Mucosa of descending colon (tissue), 3 donors: ENCODE data around the gene S100A16. TPM values are rescaled to one million over a fixed set of nuclear protein-coding genes. Genes with fewer than 3 reads are reported as not detected.

Experiments used
- ATAC-seq: fragments of 200-7000 bp; cut with Tn5 transposase; one replicate; pipeline ENCODE4 v1.9.1; 2020; ENCODE audit warnings: mild to moderate bottlenecking, moderate library complexity
- DNase-seq, 3 donors: peaks; one replicate each; pipeline ENCODE4 v3.0.0-alpha.2; 2020
- H3K36me3 ChIP-seq: fragments of 200-600 bp; one replicate; pipeline ENCODE4 v1.8.0; 2021; ENCODE audit warnings: low read depth, mild to moderate bottlenecking
- H3K4me1 ChIP-seq: fragments of 200-600 bp; one replicate; pipeline ENCODE4 v1.8.0; 2021; ENCODE audit warnings: low read depth, mild to moderate bottlenecking
- H3K4me3 ChIP-seq: fragments of 200-600 bp; one replicate; pipeline ENCODE4 v1.8.0; 2021; ENCODE audit warnings: mild to moderate bottlenecking
- H3K9me3 ChIP-seq: fragments of 200-600 bp; one replicate; pipeline ENCODE4 v1.8.0; 2021; ENCODE audit warnings: mild to moderate bottlenecking
- intact Hi-C, 2 donors: fragments of 100-400 bp; cut with DNase I in 1 of 2; cut with micrococcal nuclease in 1 of 2; formaldehyde crosslinking; loops; one replicate each; pipeline versions ENCODE4 v1.11.0 to v1.11.1; 2022; cut with DNase I, micrococcal nuclease
- total RNA-seq, 3 donors: library from RNA; stranded (reverse); fragmentation: NEBNext Ultra II Directional in 2 of 3; extraction: Animal tissue kit (Norgen Biotek cat#: 25700) in 2 of 3; gene quantifications; one replicate each; pipeline versions ENCODE4 v1.2.1 to v1.2.4, GENCODE V29; 2021 to 2023
- TF ChIP-seq, protein P1 (sequence below): fragments of 200-600 bp; IDR thresholded peaks from one replicate; pipeline ENCODE4 v1.8.0; 2022; ENCODE audit warnings: antibody characterized with exemption, mild to moderate bottlenecking
- donor health status: DM: no; HTN: no; CAD: no; lungs with moderate emphysema.
- donor health status: DM: no; HTN: no; CAD: no.
- donor health status: DM: no; HTN: yes; CAD: no.

The S100A16 gene
- total RNA-seq, 3 donors from 2014 or later = 79.9 to 156 (median 139) TPM

DNA sequence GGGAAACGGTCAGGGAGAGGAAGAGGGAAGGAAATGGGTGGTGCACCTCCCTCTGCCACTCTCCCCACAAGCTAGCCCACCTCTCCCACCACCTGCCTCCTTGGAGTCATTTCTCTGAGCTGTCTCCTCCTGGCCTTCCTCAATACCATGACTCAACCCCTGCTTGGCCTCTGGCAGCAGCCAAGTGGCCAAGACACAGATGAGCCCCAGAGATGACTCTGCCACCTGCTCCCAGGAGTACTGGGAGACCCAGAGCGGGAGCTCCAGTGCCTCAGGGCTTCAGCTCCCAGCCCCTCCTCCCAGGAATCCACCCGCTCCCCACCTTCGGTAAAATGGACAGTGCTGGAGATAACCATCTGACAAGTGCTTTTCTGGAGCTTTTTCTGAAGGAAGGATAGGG lies 2.6 kb downstream of the S100A16 start:
- DNase-seq (no peak), ATAC-seq (no peak)
- TF ChIP-seq, protein P1, sequence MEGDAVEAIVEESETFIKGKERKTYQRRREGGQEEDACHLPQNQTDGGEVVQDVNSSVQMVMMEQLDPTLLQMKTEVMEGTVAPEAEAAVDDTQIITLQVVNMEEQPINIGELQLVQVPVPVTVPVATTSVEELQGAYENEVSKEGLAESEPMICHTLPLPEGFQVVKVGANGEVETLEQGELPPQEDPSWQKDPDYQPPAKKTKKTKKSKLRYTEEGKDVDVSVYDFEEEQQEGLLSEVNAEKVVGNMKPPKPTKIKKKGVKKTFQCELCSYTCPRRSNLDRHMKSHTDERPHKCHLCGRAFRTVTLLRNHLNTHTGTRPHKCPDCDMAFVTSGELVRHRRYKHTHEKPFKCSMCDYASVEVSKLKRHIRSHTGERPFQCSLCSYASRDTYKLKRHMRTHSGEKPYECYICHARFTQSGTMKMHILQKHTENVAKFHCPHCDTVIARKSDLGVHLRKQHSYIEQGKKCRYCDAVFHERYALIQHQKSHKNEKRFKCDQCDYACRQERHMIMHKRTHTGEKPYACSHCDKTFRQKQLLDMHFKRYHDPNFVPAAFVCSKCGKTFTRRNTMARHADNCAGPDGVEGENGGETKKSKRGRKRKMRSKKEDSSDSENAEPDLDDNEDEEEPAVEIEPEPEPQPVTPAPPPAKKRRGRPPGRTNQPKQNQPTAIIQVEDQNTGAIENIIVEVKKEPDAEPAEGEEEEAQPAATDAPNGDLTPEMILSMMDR = no peak

DNA sequence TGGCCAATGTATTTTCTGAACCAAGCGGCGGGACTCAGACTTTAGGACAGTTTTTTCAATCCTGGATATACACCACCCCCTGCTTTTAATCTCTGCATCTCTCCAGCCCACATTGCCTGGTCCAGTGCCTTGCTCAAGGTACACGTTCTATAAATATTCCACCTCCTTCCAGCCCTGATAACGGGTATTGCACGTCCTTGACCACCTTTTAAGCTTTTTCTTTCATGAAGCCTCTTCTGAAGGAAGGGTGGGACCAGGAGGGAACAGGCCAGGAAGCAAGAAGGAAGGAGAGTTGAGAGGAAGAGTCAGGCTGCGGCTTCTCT lies 3.4 kb downstream of the S100A16 start:
- intact Hi-C loops = no loop called here
- peaks cover 29% of the 10 kb centered on the region for H3K4me1 ChIP-seq

More for the DNA sequence above, 2.6 kb downstream of the S100A16 start:
- Histone ChIP-seq H3K4me1 (peaks cover 36% of the 10 kb centered on the region), H3K4me3 (no peak overlapping the region), H3K36me3 (no peaks in the 10 kb centered on the region), H3K9me3 (no peaks in the 10 kb centered on the region)
- intact Hi-C loops = no loop called here

GRCh38 chr1:153608742-153609584 lies 4.0 kb downstream of the S100A16 start:
- no peaks in the 10 kb centered on the region for H3K36me3 ChIP-seq
- intact Hi-C loops = no loop called here
- H3K4me3 ChIP-seq = no peak overlapping the region
- TF ChIP-seq, protein P1 = no peak
- DNase-seq (peak; percentile 89 to 93 (median 91)), ATAC-seq (peak; percentile 80)
- no peaks in the 10 kb centered on the region for H3K9me3 ChIP-seq
- H3K4me1 ChIP-seq = peaks cover 25% of the 10 kb centered on the region

More for the DNA sequence above, 3.4 kb downstream of the S100A16 start:
- ATAC-seq (no peak), DNase-seq (no peak)
- no peaks in the 10 kb centered on the region for H3K9me3 ChIP-seq
- no peak overlapping the region for H3K4me3 ChIP-seq
- TF ChIP-seq, protein P1 = no peak
- H3K36me3 ChIP-seq = no peaks in the 10 kb centered on the region

GRCh38 chr1:153608089-153608682 lies 4.8 kb downstream of the S100A16 start:
- intact Hi-C loops = no loop called here
- TF ChIP-seq, protein P1 = no peak
- ATAC-seq (no peak), DNase-seq (no peak)
- H3K9me3 ChIP-seq = no peaks in the 10 kb centered on the region
- H3K4me1 ChIP-seq = peaks cover 25% of the 10 kb centered on the region
- no peak overlapping the region for H3K4me3 ChIP-seq
- no peaks in the 10 kb centered on the region for H3K36me3 ChIP-seq

- intact Hi-C loops = no loop called here
- TF ChIP-seq, protein P1 = no peak
- no peak for ATAC-seq
- no peak overlapping the region for H3K4me3 ChIP-seq
- DNase-seq = no peak
- no peaks in the 10 kb centered on the region for H3K9me3 ChIP-seq
- no peaks in the 10 kb centered on the region for H3K36me3 ChIP-seq
- H3K4me1 ChIP-seq = peaks cover 25% of the 10 kb centered on the region
These were observed 5.6 kb downstream of the S100A16 start for GRCh38 chr1:153607381-153607780.
